Measurements from ENCODE around the gene ZSCAN25.
"Not testable (repeated sequence)": the region's sequence is repeated elsewhere in the genome, so short reads cannot be mapped to it uniquely, and the experiment has no call there.

Gene ZSCAN25

GRCh38 chr7:99617192-99617781 lies 541 bp downstream of the ZSCAN25 start:
- no peak for DNase-seq (ENCODE audit: low spot score)

DNA sequence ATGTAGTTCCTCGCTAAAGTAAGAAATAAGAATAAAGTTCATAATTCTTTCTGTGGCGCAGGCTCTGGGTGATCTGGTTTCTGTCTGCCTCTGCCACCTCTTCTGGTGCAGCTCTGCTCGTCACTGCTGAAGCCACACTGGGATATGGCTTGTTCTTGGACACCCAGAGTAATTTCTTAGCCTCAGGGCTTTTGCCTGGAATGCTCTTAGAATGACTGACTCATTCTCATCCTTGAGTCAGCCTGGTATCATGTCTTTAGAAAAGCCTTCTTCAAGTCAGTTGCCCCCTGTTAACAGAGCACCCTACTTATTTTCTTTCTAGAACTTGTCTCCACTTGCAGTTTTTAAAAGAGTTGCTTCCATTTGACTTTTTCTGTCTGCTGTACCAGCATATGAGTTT lies 2.0 kb downstream of the ZSCAN25 start:
- DNase-seq (ENCODE audit: low spot score), result no peak

GRCh38 chr7:99619571-99620130 lies 2.9 kb downstream of the ZSCAN25 start:
- DNase-seq (ENCODE audit: low spot score), result no peak

- no peak for DNase-seq (ENCODE audit: low spot score)
Observed at GRCh38 chr7:99621271-99621670, 4.5 kb downstream of the ZSCAN25 start.

- no peak for DNase-seq (ENCODE audit: low spot score)
Observed at GRCh38 chr7:99622596-99622995, 5.8 kb downstream of the ZSCAN25 start.

GRCh38 chr7:99623091-99623693 lies 6.4 kb downstream of the ZSCAN25 start:
- DNase-seq (ENCODE audit: low spot score), result no peak

- no peak for DNase-seq (ENCODE audit: low spot score)
Observed at GRCh38 chr7:99623702-99624447, 7.1 kb downstream of the ZSCAN25 start.

GRCh38 chr7:99624484-99624883 lies 7.7 kb downstream of the ZSCAN25 start:
- DNase-seq (ENCODE audit: low spot score), result peak; percentile 61

- DNase-seq (ENCODE audit: low spot score), result no peak
Observed at GRCh38 chr7:99625321-99625720, 8.6 kb downstream of the ZSCAN25 start.

- DNase-seq (ENCODE audit: low spot score), result no peak
Observed at GRCh38 chr7:99625961-99626360, 9.2 kb downstream of the ZSCAN25 start.

- DNase-seq (ENCODE audit: low spot score), result no peak
Observed at GRCh38 chr7:99626661-99627060, 9.9 kb downstream of the ZSCAN25 start.

GRCh38 chr7:99627513-99627912 lies 10.8 kb downstream of the ZSCAN25 start:
- DNase-seq (ENCODE audit: low spot score), result no peak

DNA sequence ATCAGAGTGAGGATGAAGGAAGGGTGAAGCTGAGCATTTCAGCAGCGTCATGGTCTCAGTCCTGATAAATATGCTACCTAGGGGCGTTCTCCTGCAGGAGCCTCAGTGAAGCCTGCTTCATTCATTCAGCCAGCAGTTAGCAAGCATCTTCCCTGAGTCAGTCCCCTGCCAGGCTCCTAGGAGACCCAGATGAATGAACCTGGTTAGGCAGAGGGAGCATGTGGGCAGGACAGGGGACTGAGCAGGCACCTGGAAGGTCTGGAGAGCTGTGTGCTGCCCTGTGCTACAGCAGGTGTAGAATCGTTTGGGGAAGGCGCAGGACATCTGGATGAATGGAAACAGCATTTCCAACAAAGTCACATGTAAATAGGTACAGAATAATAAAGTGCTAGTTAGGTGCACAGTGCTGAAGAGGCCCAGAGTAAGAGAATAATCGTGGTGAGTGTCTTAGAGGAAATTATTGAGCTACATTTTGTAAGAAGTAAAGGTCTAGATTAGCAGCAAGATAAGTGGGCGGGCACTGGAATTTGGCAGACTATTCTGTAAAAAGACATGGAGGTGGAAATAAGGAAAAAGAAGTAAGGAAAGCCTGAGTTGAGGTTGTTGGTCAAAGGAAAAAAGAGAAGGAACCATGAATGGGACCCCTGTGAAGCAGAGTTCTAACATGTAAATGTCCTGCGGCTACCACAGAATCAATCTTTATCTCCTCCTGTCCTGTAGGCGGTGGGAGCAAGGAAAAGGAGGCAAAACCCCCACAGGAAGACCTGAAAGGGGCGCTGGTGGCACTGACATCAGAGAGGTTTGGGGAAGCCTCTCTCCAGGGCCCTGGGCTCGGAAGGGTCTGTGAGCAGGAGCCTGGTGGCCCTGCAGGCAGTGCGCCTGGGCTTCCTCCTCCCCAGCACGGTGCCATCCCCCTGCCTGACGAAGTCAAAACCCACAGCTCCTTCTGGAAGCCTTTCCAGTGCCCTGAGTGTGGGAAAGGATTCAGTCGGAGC lies 12.0 kb downstream of the ZSCAN25 start:
- DNase-seq (ENCODE audit: low spot score), result no peak

DNA sequence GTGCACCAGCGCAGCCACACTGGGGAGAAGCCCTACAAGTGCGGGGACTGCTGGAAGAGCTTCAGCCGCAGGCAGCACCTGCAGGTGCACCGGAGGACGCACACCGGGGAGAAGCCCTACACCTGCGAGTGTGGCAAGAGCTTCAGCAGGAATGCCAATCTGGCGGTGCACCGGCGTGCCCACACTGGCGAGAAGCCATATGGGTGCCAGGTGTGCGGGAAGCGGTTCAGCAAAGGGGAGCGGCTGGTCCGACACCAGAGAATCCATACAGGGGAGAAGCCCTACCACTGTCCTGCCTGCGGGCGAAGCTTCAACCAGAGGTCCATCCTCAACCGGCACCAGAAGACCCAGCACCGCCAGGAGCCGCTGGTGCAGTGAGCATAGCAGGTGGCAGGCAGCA lies 12.9 kb downstream of the ZSCAN25 start:
- no peak for DNase-seq (ENCODE audit: low spot score)

DNA sequence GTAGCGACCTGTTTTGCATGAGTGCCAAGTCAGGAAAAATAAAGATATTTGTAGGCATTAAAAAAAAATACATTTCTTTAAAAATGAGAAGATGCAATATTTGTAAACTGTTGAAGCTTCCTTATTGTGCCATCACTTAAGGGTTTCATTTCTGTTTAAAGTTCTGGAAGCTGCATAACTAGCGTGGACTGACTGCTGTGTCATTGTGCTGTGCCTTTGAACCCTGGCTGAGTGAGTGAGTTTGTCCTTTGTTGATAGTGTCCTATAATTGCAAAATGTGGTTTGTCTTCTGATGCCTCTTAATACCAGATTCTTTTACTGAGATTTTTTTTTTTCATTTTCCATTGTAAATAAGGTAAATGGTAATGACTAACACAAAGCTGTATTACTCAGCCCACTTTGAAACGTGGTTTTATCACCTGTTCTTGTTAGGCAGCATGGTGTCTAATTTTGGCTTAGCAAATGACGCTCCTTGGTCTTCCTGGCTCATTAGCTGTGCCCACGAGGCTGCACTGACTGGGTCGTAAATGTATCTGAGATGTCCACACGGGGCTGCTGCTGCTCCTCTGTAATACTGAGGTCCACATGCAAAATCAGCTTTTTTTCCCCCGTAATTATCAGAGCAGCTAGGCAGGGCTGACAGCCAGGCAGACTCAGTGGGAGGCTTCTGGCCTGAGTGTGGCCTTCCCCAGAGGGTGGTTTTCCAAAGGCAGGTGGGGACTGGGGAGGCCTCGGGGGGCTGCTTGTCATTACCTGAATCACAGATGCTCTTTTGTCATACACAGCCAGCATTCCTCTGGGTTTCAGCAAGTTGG lies 14.8 kb downstream of the ZSCAN25 start:
- no peak for DNase-seq (ENCODE audit: low spot score)

DNA sequence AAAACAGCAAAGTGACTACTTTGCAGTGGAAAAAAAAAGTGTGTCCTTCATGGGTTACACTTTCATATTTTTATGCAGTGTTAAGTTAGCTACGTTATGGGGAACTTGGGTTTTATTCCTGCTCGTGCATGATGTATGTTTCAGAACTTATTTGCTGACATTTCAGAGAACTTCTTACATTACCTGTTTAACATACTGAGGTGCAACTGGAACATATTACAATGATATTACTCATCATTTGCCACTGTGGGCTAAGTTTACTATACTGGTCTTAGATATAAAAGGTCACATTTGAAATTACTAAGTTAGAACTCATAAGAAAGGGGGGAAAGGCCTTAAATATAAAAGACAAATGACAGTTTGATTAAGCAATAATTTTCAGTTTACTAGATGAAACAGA lies 20.7 kb downstream of the ZSCAN25 start:
- DNase-seq (ENCODE audit: low spot score), result not testable (repeated sequence)

DNA sequence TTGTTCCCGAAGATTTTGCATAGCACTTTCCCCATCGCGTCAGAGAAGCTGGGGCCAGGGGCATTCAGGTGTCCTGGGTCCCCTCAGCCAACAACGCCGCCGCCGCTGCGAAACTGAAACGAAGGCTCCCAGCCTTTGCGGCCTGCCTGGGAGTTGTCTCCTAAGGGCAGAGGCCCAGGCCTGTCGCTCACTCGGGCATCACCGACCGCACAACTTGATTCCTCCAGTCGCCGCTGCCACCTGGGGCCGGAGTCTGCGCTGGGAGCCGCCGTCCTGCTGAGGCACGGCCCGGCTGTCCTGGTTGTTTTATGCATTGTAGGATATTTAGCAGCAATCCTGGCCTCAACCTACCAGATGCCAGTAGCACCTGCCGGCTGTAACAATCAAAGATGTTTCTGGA lies 22.0 kb downstream of the ZSCAN25 start:
- DNase-seq (ENCODE audit: low spot score), result no peak

DNA sequence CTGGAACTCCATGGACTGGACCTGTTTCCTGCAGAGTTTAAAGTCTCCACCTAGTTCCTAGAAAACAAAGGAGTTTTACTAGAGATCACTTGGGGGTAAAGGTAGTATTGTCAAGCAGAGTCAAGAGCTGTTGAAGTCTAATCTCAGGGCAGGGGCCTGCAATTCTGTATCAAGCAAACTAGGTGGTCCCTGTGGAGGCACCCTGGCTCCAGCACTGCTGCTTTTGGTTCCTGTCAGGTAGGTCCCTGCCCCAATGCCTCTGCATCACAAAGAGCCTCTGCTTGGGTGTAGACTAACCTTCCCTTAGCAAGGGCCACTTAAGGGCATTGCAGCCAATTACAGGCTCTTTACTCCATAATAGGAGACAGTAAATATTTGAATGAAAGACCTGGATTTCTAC lies 22.5 kb downstream of the ZSCAN25 start:
- no peak for DNase-seq (ENCODE audit: low spot score)

- DNase-seq (ENCODE audit: low spot score), result no peak
Observed at GRCh38 chr7:99642027-99642426, 25.3 kb downstream of the ZSCAN25 start.

DNA sequence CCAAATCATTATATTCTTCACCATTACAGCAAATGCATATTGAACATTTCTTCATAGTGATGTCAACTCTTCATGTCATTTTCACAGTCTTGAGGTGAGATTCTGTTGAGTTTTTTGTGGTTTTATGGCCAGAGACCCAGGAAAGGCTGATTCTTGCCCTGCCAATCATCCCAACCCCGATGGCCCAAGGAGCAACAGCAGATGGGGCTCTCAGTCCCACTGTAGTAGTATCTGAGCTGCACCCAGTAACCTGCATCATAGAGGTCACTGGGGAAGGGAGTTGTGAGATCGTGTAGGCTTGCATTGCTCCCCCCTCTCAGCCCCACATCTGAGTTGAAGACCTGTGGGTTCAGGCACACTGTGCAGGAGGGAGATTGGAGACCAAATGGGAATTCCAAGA lies 26.7 kb downstream of the ZSCAN25 start:
- DNase-seq (ENCODE audit: low spot score), result no peak

GRCh38 chr7:99644431-99644830 lies 27.7 kb downstream of the ZSCAN25 start:
- DNase-seq (ENCODE audit: low spot score), result no peak

All from CD4-positive, alpha-beta T cell treated with Interleukin-2 at 100 ng/mL for 4 hours (primary cell).